ENCODE results near the gene SLC25A13.

SLC25A13 gene

GRCh38 chr7:96102096-96102811 lies 219.6 kb downstream of the SLC25A13 start:
- Histone ChIP-seq H3K4me1 (ENCODE audit: control insufficient read depth in 5 of 5, insufficient read depth in 5 of 5, low read length in 5 of 5) (no peaks in the 10 kb centered on the region), H3K9me3 (ENCODE audit: control insufficient read depth in 5 of 5, low read length in 5 of 5) (peaks cover 0 to 9% (median 4%) of the 10 kb centered on the region in 5 donors), H3K27me3 (ENCODE audit: control insufficient read depth in 5 of 5, insufficient read depth in 4 of 5, low read length in 5 of 5) (no peaks in the 10 kb centered on the region), H3K27ac (ENCODE audit: low read depth, low read length) (no peak overlapping the region), H3K36me3 (ENCODE audit: control insufficient read depth in 5 of 5, insufficient read depth in 5 of 5, low read length in 5 of 5) (no peaks in the 10 kb centered on the region), H3K4me3 (ENCODE audit: low read depth in 1 of 5, low read length in 5 of 5) (no peak overlapping the region), H3K9ac (ENCODE audit: low read length in 5 of 5) (no peak overlapping the region)

DNA sequence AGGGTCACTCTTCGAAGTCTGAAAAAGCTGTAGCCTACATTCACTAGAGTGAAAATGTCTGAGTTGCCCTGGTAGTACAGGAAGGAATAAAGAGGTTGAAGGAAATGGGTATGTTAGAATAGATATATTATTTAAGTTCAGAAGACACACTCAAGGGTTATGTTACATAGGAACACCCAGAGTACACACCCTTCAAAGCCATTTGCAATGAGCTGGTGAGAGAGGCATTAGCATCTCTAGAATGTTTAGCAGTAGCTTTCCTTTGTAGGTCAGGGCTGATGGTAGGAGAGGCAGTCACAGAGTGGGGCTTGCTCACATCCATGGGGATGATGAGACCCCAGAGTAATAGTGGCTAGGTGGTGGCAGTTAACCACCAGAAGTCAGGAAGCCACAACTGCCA lies 221.2 kb downstream of the SLC25A13 start:
- Histone ChIP-seq H3K27ac (ENCODE audit: low read depth, low read length) (no peak overlapping the region), H3K4me1 (ENCODE audit: control insufficient read depth in 5 of 5, insufficient read depth in 5 of 5, low read length in 5 of 5) (no peaks in the 10 kb centered on the region), H3K9me3 (ENCODE audit: control insufficient read depth in 5 of 5, low read length in 5 of 5) (peaks cover 0 to 9% (median 4%) of the 10 kb centered on the region in 5 donors), H3K4me3 (ENCODE audit: low read depth in 1 of 5, low read length in 5 of 5) (no peak overlapping the region), H3K27me3 (ENCODE audit: control insufficient read depth in 5 of 5, insufficient read depth in 4 of 5, low read length in 5 of 5) (no peaks in the 10 kb centered on the region), H3K36me3 (ENCODE audit: control insufficient read depth in 5 of 5, insufficient read depth in 5 of 5, low read length in 5 of 5) (no peaks in the 10 kb centered on the region), H3K9ac (ENCODE audit: low read length in 5 of 5) (no peak overlapping the region)

GRCh38 chr7:96097835-96098234 lies 224.1 kb downstream of the SLC25A13 start:
- H3K9me3 ChIP-seq (ENCODE audit: control insufficient read depth in 5 of 5, low read length in 5 of 5): peaks cover 0 to 9% (median 4%) of the 10 kb centered on the region in 5 donors
- H3K27ac ChIP-seq (ENCODE audit: low read depth, low read length): no peak overlapping the region
- H3K4me1 ChIP-seq (ENCODE audit: control insufficient read depth in 5 of 5, insufficient read depth in 5 of 5, low read length in 5 of 5): no peaks in the 10 kb centered on the region
- no peaks in the 10 kb centered on the region for H3K36me3 ChIP-seq (ENCODE audit: control insufficient read depth in 5 of 5, insufficient read depth in 5 of 5, low read length in 5 of 5)
- no peak overlapping the region for H3K4me3 ChIP-seq (ENCODE audit: low read depth in 1 of 5, low read length in 5 of 5)
- H3K27me3 ChIP-seq (ENCODE audit: control insufficient read depth in 5 of 5, insufficient read depth in 4 of 5, low read length in 5 of 5): no peaks in the 10 kb centered on the region
- H3K9ac ChIP-seq (ENCODE audit: low read length in 5 of 5): no peak overlapping the region

- Histone ChIP-seq H3K27me3 (ENCODE audit: control insufficient read depth in 5 of 5, insufficient read depth in 4 of 5, low read length in 5 of 5) (no peaks in the 10 kb centered on the region), H3K36me3 (ENCODE audit: control insufficient read depth in 5 of 5, insufficient read depth in 5 of 5, low read length in 5 of 5) (no peaks in the 10 kb centered on the region), H3K4me1 (ENCODE audit: control insufficient read depth in 5 of 5, insufficient read depth in 5 of 5, low read length in 5 of 5) (no peaks in the 10 kb centered on the region), H3K9me3 (ENCODE audit: control insufficient read depth in 5 of 5, low read length in 5 of 5) (no peaks in the 10 kb centered on the region), H3K27ac (ENCODE audit: low read depth, low read length) (no peak overlapping the region), H3K4me3 (ENCODE audit: low read depth in 1 of 5, low read length in 5 of 5) (no peak overlapping the region), H3K9ac (ENCODE audit: low read length in 5 of 5) (no peak overlapping the region)
These were observed 228.5 kb downstream of the SLC25A13 start for GRCh38 chr7:96093435-96093834.

DNA sequence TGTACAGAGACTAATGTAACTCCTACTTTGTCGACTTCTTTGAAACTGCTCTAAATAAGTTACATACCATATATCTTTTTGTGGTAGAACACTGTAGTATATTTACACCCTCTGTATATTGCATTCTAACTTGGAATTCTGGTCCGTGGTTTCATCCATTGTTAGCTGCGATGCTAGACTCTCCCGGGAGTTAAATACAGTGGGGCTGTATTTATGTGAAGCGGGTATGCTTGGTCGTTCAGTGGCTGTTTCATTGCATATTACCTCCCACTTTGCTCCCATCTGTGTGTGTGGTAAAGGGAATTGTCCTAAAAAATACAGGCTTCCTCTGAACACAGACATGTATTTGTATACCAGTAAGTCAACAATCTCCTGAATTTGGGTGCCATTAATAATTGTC lies 231.1 kb downstream of the SLC25A13 start:
- Histone ChIP-seq H3K27me3 (ENCODE audit: control insufficient read depth in 5 of 5, insufficient read depth in 4 of 5, low read length in 5 of 5) (no peaks in the 10 kb centered on the region), H3K36me3 (ENCODE audit: control insufficient read depth in 5 of 5, insufficient read depth in 5 of 5, low read length in 5 of 5) (no peaks in the 10 kb centered on the region), H3K27ac (ENCODE audit: low read depth, low read length) (no peak overlapping the region), H3K9ac (ENCODE audit: low read length in 5 of 5) (no peak overlapping the region), H3K4me3 (ENCODE audit: low read depth in 1 of 5, low read length in 5 of 5) (no peak overlapping the region), H3K4me1 (ENCODE audit: control insufficient read depth in 5 of 5, insufficient read depth in 5 of 5, low read length in 5 of 5) (no peaks in the 10 kb centered on the region), H3K9me3 (ENCODE audit: control insufficient read depth in 5 of 5, low read length in 5 of 5) (no peaks in the 10 kb centered on the region)

- Histone ChIP-seq H3K36me3 (ENCODE audit: control insufficient read depth in 5 of 5, insufficient read depth in 5 of 5, low read length in 5 of 5) (no peaks in the 10 kb centered on the region), H3K9ac (ENCODE audit: low read length in 5 of 5) (no peak overlapping the region), H3K4me1 (ENCODE audit: control insufficient read depth in 5 of 5, insufficient read depth in 5 of 5, low read length in 5 of 5) (no peaks in the 10 kb centered on the region)
These were observed 232.4 kb downstream of the SLC25A13 start for GRCh38 chr7:96089511-96089910.

GRCh38 chr7:96088579-96088978 lies 233.3 kb downstream of the SLC25A13 start:
- Histone ChIP-seq H3K9me3 (ENCODE audit: control insufficient read depth in 5 of 5, low read length in 5 of 5) (no peaks in the 10 kb centered on the region), H3K27ac (ENCODE audit: low read depth, low read length) (no peak overlapping the region), H3K27me3 (ENCODE audit: control insufficient read depth in 5 of 5, insufficient read depth in 4 of 5, low read length in 5 of 5) (no peaks in the 10 kb centered on the region), H3K4me3 (ENCODE audit: low read depth in 1 of 5, low read length in 5 of 5) (no peak overlapping the region), H3K9ac (ENCODE audit: low read length in 5 of 5) (no peak overlapping the region), H3K36me3 (ENCODE audit: control insufficient read depth in 5 of 5, insufficient read depth in 5 of 5, low read length in 5 of 5) (no peaks in the 10 kb centered on the region), H3K4me1 (ENCODE audit: control insufficient read depth in 5 of 5, insufficient read depth in 5 of 5, low read length in 5 of 5) (no peaks in the 10 kb centered on the region)

More at GRCh38 chr7:96089511-96089910, 232.4 kb downstream of the SLC25A13 start:
- Histone ChIP-seq H3K9me3 (ENCODE audit: control insufficient read depth in 5 of 5, low read length in 5 of 5) (no peaks in the 10 kb centered on the region), H3K4me3 (ENCODE audit: low read depth in 1 of 5, low read length in 5 of 5) (no peak overlapping the region), H3K27me3 (ENCODE audit: control insufficient read depth in 5 of 5, insufficient read depth in 4 of 5, low read length in 5 of 5) (no peaks in the 10 kb centered on the region), H3K27ac (ENCODE audit: low read depth, low read length) (no peak overlapping the region)

GRCh38 chr7:96085953-96086352 lies 235.9 kb downstream of the SLC25A13 start:
- Histone ChIP-seq H3K27ac (ENCODE audit: low read depth, low read length) (no peak overlapping the region), H3K36me3 (ENCODE audit: control insufficient read depth in 5 of 5, insufficient read depth in 5 of 5, low read length in 5 of 5) (no peaks in the 10 kb centered on the region), H3K27me3 (ENCODE audit: control insufficient read depth in 5 of 5, insufficient read depth in 4 of 5, low read length in 5 of 5) (no peaks in the 10 kb centered on the region), H3K9ac (ENCODE audit: low read length in 5 of 5) (no peak overlapping the region), H3K9me3 (ENCODE audit: control insufficient read depth in 5 of 5, low read length in 5 of 5) (no peaks in the 10 kb centered on the region), H3K4me1 (ENCODE audit: control insufficient read depth in 5 of 5, insufficient read depth in 5 of 5, low read length in 5 of 5) (no peaks in the 10 kb centered on the region), H3K4me3 (ENCODE audit: low read depth in 1 of 5, low read length in 5 of 5) (no peak overlapping the region)

GRCh38 chr7:96084881-96085553 lies 236.9 kb downstream of the SLC25A13 start:
- Histone ChIP-seq H3K27me3 (ENCODE audit: control insufficient read depth in 5 of 5, insufficient read depth in 4 of 5, low read length in 5 of 5) (no peaks in the 10 kb centered on the region), H3K27ac (ENCODE audit: low read depth, low read length) (no peak overlapping the region), H3K4me1 (ENCODE audit: control insufficient read depth in 5 of 5, insufficient read depth in 5 of 5, low read length in 5 of 5) (no peaks in the 10 kb centered on the region), H3K4me3 (ENCODE audit: low read depth in 1 of 5, low read length in 5 of 5) (no peak overlapping the region), H3K9ac (ENCODE audit: low read length in 5 of 5) (no peak overlapping the region), H3K36me3 (ENCODE audit: control insufficient read depth in 5 of 5, insufficient read depth in 5 of 5, low read length in 5 of 5) (no peaks in the 10 kb centered on the region), H3K9me3 (ENCODE audit: control insufficient read depth in 5 of 5, low read length in 5 of 5) (no peaks in the 10 kb centered on the region)

DNA sequence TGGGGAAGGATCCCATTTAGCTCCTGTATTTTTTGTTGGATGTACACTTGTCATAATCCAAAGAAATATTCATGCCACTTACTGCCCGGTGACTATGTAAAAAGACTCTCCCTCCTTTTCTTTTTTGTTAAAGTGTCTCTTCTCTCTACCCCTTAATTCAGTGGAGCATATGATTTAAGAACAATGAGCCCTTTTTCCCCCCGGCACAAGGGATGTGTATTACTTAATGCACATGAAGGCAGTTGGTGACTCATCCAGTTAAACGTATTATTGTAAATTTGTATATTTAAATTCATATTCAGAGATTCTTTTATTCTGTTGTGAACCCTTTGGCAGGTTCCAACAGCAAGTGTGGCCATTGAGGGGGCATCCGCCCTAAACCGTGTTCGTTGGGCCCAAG lies 241.9 kb downstream of the SLC25A13 start:
- H3K36me3 ChIP-seq (ENCODE audit: control insufficient read depth in 5 of 5, insufficient read depth in 5 of 5, low read length in 5 of 5): no peaks in the 10 kb centered on the region
- H3K9ac ChIP-seq (ENCODE audit: low read length in 5 of 5): no peak overlapping the region
- H3K27me3 ChIP-seq (ENCODE audit: control insufficient read depth in 5 of 5, insufficient read depth in 4 of 5, low read length in 5 of 5): peaks cover 0 to 13% (median 7%) of the 10 kb centered on the region in 5 donors
- peaks cover 0 to 11% (median 10%) of the 10 kb centered on the region in 5 donors for H3K4me1 ChIP-seq (ENCODE audit: control insufficient read depth in 5 of 5, insufficient read depth in 5 of 5, low read length in 5 of 5)
- H3K4me3 ChIP-seq (ENCODE audit: low read depth in 1 of 5, low read length in 5 of 5): no peak overlapping the region
- H3K9me3 ChIP-seq (ENCODE audit: control insufficient read depth in 5 of 5, low read length in 5 of 5): no peaks in the 10 kb centered on the region
- H3K27ac ChIP-seq (ENCODE audit: low read depth, low read length): no peak overlapping the region

Data from subcutaneous abdominal adipose tissue (tissue), 5 donors.